ENCODE results near the gene MECR.
"Not testable (repeated sequence)": the region's sequence is repeated elsewhere in the genome, so short reads cannot be mapped to it uniquely, and the experiment has no call there.

Gene MECR

DNA sequence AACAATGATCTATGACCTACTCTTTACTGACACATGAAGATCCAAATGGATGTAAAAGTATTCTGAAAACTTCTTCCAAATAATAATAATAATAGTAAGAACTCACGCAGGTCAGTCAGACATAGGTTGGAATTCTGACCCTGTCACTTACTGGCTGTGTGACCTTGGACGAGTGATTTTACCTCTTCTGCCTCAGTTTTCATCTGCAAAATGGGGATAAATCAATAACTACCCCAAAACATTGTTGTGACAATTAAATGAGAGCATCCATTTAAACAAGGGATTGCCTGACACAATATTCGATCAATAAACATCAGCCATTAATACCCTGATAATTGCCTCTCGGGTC is 556 bp downstream of the MECR start:
- H3K9ac ChIP-seq (ENCODE audit: low read depth, low read length), result peak overlapping the region; percentile 87
- peak overlapping the region; percentile 87 for H3K4me3 ChIP-seq (ENCODE audit: low read length)
- no peaks in the 10 kb centered on the region for H3K27me3 ChIP-seq (ENCODE audit: control insufficient read depth, insufficient read depth, low read length)
- H3K36me3 ChIP-seq (ENCODE audit: insufficient read depth, low read length), result no peaks in the 10 kb centered on the region
- peak overlapping the region; percentile 95 for H3K4me2 ChIP-seq (ENCODE audit: low read length)
- no peaks in the 10 kb centered on the region for H3K9me3 ChIP-seq (replicated peaks; ENCODE audit: low read length)
- H3K4me1 ChIP-seq (ENCODE audit: control insufficient read depth, insufficient read depth, low read length), result peaks cover 15% of the 10 kb centered on the region

GRCh38 chr1:29227511-29227910 is 3.2 kb downstream of the MECR start:
- Histone ChIP-seq H3K36me3 (ENCODE audit: insufficient read depth, low read length) (no peaks in the 10 kb centered on the region), H3K9ac (ENCODE audit: low read depth, low read length) (no peak overlapping the region), H3K9me3 (replicated peaks; ENCODE audit: low read length) (no peaks in the 10 kb centered on the region), H3K27me3 (ENCODE audit: control insufficient read depth, insufficient read depth, low read length) (no peaks in the 10 kb centered on the region), H3K4me3 (ENCODE audit: low read length) (no peak overlapping the region), H3K4me2 (ENCODE audit: low read length) (no peak overlapping the region), H3K4me1 (ENCODE audit: control insufficient read depth, insufficient read depth, low read length) (peaks cover 10% of the 10 kb centered on the region)

DNA sequence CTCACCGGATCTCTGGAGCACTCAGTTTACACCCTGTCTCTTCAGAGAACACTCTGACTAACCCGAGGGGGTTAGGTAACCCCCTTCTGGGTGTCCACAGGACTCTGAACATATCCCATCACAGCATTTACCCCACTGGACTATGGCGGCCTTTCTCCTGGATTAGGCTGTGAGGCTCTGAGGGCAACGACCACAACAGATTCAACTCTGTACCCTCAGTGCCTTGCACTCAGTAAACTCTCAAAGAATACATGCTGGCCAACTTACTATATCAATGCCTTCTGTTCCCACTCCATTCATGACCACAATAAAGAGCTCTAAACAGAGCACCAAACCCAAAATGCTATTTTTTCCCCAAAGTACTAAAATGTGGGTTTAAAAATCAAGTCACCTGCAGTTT is 5.4 kb downstream of the MECR start:
- no peaks in the 10 kb centered on the region for H3K36me3 ChIP-seq (ENCODE audit: insufficient read depth, low read length)
- no peaks in the 10 kb centered on the region for H3K27me3 ChIP-seq (ENCODE audit: control insufficient read depth, insufficient read depth, low read length)
- H3K4me2 ChIP-seq (ENCODE audit: low read length), result no peak overlapping the region
- peaks cover 6% of the 10 kb centered on the region for H3K4me1 ChIP-seq (ENCODE audit: control insufficient read depth, insufficient read depth, low read length)
- H3K9me3 ChIP-seq (replicated peaks; ENCODE audit: low read length), result no peaks in the 10 kb centered on the region
- H3K9ac ChIP-seq (ENCODE audit: low read depth, low read length), result no peak overlapping the region
- H3K4me3 ChIP-seq (ENCODE audit: low read length), result no peak overlapping the region

DNA sequence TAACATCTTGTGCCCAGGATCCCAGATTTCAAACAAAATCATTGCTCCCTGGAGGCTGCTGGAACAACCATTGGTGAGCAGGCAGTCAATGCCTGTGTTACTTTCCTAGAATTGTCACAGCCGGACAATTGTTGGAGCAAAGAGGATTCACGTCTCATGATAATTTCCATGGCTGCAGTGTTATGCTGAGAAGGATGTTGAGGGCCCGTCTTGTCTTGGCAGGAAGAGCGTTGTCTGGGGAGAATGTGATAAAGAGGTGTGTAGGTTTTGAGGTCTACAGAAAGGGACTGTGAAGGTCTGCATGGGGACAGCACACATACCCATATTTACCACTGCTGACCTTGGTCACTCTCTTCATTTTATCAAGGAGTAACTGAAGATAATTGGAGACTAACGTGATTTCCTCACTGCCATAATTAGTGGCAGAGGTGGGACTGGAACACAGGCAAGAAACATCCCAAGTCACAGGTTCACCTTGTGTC is 6.3 kb downstream of the MECR start:
- H3K27me3 ChIP-seq (ENCODE audit: control insufficient read depth, insufficient read depth, low read length), result no peaks in the 10 kb centered on the region
- no peaks in the 10 kb centered on the region for H3K9me3 ChIP-seq (replicated peaks; ENCODE audit: low read length)
- peaks cover 1% of the 10 kb centered on the region for H3K36me3 ChIP-seq (ENCODE audit: insufficient read depth, low read length)
- H3K4me3 ChIP-seq (ENCODE audit: low read length), result no peak overlapping the region
- H3K9ac ChIP-seq (ENCODE audit: low read depth, low read length), result no peak overlapping the region
- no peak overlapping the region for H3K4me2 ChIP-seq (ENCODE audit: low read length)
- H3K4me1 ChIP-seq (ENCODE audit: control insufficient read depth, insufficient read depth, low read length), result no peaks in the 10 kb centered on the region

DNA sequence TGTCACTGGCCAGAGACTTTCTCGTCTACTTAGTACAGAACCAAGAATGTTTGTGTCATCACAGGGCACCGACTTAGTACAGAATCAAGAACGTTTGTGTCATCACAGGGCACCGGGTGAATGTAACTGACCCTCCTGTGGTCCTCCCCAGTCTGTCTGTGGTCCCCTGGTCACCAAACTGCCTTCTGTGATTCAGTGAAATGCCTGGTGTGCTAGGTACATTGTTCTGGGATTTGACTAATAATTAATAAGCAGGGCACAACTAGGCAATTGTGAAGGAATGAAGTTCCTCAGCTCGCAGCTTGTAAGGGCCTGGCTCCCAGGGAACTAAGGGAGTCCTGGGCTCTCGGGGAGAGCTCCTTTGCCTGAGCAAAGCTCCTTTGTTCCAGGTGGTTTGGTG is 7.2 kb downstream of the MECR start:
- Histone ChIP-seq H3K36me3 (ENCODE audit: insufficient read depth, low read length) (peaks cover 3% of the 10 kb centered on the region), H3K27me3 (ENCODE audit: control insufficient read depth, insufficient read depth, low read length) (no peaks in the 10 kb centered on the region), H3K4me3 (ENCODE audit: low read length) (no peak overlapping the region), H3K4me1 (ENCODE audit: control insufficient read depth, insufficient read depth, low read length) (no peaks in the 10 kb centered on the region), H3K4me2 (ENCODE audit: low read length) (no peak overlapping the region), H3K9me3 (replicated peaks; ENCODE audit: low read length) (no peaks in the 10 kb centered on the region), H3K9ac (ENCODE audit: low read depth, low read length) (no peak overlapping the region)

DNA sequence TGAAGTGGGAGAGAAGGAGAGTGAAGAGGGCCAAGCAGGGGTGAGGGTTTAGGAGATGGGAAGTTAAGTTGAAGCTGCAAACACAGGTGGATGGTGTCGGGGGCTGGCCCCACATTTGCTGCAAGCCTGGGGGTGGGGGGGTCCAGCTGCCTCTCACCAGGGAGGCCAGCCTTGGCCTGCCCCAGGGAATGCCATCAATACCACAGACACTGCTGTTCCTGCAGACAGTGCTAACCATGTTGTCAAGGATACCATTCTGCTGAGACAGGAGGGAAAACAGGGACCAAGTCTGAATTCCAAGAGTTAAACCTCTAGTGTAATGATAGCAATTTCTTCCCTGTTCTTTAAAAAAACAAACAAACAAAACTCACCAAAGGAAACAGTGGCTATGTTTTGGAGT is 8.0 kb downstream of the MECR start:
- no peak overlapping the region for H3K4me3 ChIP-seq (ENCODE audit: low read length)
- peaks cover 3% of the 10 kb centered on the region for H3K36me3 ChIP-seq (ENCODE audit: insufficient read depth, low read length)
- H3K9me3 ChIP-seq (replicated peaks; ENCODE audit: low read length), result no peaks in the 10 kb centered on the region

GRCh38 chr1:29222260-29222659 is 8.5 kb downstream of the MECR start:
- not testable (repeated sequence) for H3K4me1 ChIP-seq (ENCODE audit: control insufficient read depth, insufficient read depth, low read length); H3K4me3 ChIP-seq (ENCODE audit: low read length); H3K9me3 ChIP-seq (replicated peaks; ENCODE audit: low read length); H3K4me2 ChIP-seq (ENCODE audit: low read length); H3K36me3 ChIP-seq (ENCODE audit: insufficient read depth, low read length); H3K9ac ChIP-seq (ENCODE audit: low read depth, low read length); H3K27me3 ChIP-seq (ENCODE audit: control insufficient read depth, insufficient read depth, low read length)

More for the DNA sequence above, 8.0 kb downstream of the MECR start:
- no peak overlapping the region for H3K9ac ChIP-seq (ENCODE audit: low read depth, low read length)
- H3K4me2 ChIP-seq (ENCODE audit: low read length), result no peak overlapping the region
- H3K27me3 ChIP-seq (ENCODE audit: control insufficient read depth, insufficient read depth, low read length), result no peaks in the 10 kb centered on the region
- H3K4me1 ChIP-seq (ENCODE audit: control insufficient read depth, insufficient read depth, low read length), result peaks cover 4% of the 10 kb centered on the region

GRCh38 chr1:29221296-29221695 is 9.4 kb downstream of the MECR start:
- no peaks in the 10 kb centered on the region for H3K9me3 ChIP-seq (replicated peaks; ENCODE audit: low read length)
- peaks cover 7% of the 10 kb centered on the region for H3K36me3 ChIP-seq (ENCODE audit: insufficient read depth, low read length)
- H3K4me1 ChIP-seq (ENCODE audit: control insufficient read depth, insufficient read depth, low read length), result peaks cover 4% of the 10 kb centered on the region

DNA sequence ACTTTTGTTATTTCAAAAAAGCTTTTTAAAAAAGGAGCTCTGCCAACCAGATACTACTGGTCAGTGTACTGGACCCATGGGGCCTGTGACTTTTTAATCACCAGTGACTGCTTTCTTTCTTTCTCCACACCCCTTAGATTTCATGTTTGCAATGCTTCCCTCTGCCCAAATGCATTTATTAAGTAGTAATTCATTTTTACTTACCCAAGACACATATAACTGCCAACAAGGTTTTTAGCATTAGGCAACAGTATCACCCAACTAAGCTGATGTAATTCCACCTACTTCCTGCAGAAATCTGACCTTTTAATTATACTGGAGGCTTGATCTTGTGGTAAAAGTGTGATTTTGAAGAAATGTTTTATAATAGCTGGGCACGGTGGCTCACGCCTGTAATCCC is 12.5 kb downstream of the MECR start:
- no peak overlapping the region for H3K4me2 ChIP-seq (ENCODE audit: low read length)
- H3K36me3 ChIP-seq (ENCODE audit: insufficient read depth, low read length), result peaks cover 21% of the 10 kb centered on the region
- no peak overlapping the region for H3K4me3 ChIP-seq (ENCODE audit: low read length)
- H3K4me1 ChIP-seq (ENCODE audit: control insufficient read depth, insufficient read depth, low read length), result peaks cover 4% of the 10 kb centered on the region
- H3K9me3 ChIP-seq (replicated peaks; ENCODE audit: low read length), result no peaks in the 10 kb centered on the region
- H3K9ac ChIP-seq (ENCODE audit: low read depth, low read length), result no peak overlapping the region
- H3K27me3 ChIP-seq (ENCODE audit: control insufficient read depth, insufficient read depth, low read length), result no peaks in the 10 kb centered on the region

More at GRCh38 chr1:29221296-29221695, 9.4 kb downstream of the MECR start:
- no peak overlapping the region for H3K4me3 ChIP-seq (ENCODE audit: low read length)
- H3K27me3 ChIP-seq (ENCODE audit: control insufficient read depth, insufficient read depth, low read length), result no peaks in the 10 kb centered on the region
- no peak overlapping the region for H3K4me2 ChIP-seq (ENCODE audit: low read length)
- H3K9ac ChIP-seq (ENCODE audit: low read depth, low read length), result no peak overlapping the region

DNA sequence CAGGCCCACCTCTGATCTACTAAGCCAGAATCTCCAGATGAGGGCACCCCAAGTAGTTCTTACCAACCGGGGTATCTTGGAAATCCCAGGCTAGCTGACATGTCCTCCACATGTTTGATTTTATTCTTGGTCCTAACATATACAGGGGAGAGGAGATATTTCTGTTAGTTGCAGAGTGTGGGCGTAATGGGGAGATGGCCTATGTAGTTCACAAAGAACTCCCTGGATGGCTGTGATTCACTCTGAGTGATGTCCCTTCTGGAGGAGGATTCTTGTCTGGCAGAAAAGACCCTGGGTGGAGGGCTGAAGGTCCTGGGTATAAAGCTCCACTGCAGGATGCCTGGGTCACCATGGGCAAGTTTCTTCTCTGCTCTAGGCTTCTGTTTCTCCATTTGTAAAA is 13.1 kb downstream of the MECR start:
- H3K4me2 ChIP-seq (ENCODE audit: low read length), result no peak overlapping the region
- no peak overlapping the region for H3K4me3 ChIP-seq (ENCODE audit: low read length)
- H3K9ac ChIP-seq (ENCODE audit: low read depth, low read length), result no peak overlapping the region
- no peaks in the 10 kb centered on the region for H3K9me3 ChIP-seq (replicated peaks; ENCODE audit: low read length)
- no peaks in the 10 kb centered on the region for H3K27me3 ChIP-seq (ENCODE audit: control insufficient read depth, insufficient read depth, low read length)
- peaks cover 23% of the 10 kb centered on the region for H3K36me3 ChIP-seq (ENCODE audit: insufficient read depth, low read length)
- H3K4me1 ChIP-seq (ENCODE audit: control insufficient read depth, insufficient read depth, low read length), result peaks cover 4% of the 10 kb centered on the region

- no peaks in the 10 kb centered on the region for H3K9me3 ChIP-seq (replicated peaks; ENCODE audit: low read length)
- H3K4me3 ChIP-seq (ENCODE audit: low read length), result no peak overlapping the region
- H3K27me3 ChIP-seq (ENCODE audit: control insufficient read depth, insufficient read depth, low read length), result no peaks in the 10 kb centered on the region
- H3K4me1 ChIP-seq (ENCODE audit: control insufficient read depth, insufficient read depth, low read length), result peaks cover 16% of the 10 kb centered on the region
- H3K36me3 ChIP-seq (ENCODE audit: insufficient read depth, low read length), result peaks cover 30% of the 10 kb centered on the region
- no peak overlapping the region for H3K4me2 ChIP-seq (ENCODE audit: low read length)
- no peak overlapping the region for H3K9ac ChIP-seq (ENCODE audit: low read depth, low read length)
These were observed 17.7 kb downstream of the MECR start for GRCh38 chr1:29213055-29213454.

DNA sequence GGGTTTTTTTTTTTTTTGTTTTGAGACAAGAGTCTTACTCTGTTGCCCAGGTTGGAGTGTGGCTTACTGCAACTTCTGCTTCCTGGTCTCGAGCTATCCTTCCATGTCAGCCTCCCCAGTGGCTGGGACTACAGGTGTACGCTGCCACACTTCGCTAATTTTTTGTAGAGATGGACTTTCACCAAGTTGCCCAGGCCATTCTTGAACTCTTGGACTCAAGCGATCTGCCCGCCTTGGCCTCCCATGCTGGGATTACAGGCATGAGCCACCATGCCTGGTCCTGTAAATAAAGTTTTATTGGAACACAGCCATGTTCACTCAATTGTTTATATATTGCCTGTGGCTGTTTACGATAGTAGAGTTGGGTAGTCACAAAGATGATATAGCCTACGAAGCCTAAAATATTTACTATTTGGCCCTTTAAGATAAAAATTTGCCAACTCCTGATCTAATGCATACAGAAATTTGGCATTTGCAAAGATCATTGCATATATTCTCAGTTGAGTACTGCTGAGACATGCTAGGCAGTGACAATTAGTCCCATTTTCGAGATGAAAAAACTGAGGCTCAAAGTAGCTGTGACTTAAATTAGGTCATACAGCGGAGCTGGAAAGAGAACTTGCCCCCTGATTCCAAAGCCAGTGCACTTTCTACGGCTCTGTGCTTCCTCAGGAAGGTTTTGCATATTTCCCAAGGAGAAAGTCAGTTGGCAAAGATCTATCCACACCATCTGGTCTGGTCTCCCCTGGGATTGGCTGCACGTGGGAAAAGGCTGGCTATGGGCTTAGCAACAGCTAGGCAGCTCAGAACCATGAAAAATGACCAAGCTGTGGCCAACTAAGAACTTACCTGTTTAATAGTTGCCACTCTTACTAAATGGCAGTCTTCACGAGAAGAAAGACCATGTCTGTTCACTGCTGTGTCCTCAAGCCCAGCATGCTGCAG is 19.4 kb downstream of the MECR start:
- Histone ChIP-seq H3K36me3 (ENCODE audit: insufficient read depth, low read length) (peaks cover 28% of the 10 kb centered on the region), H3K4me1 (ENCODE audit: control insufficient read depth, insufficient read depth, low read length) (peaks cover 12% of the 10 kb centered on the region), H3K9me3 (replicated peaks; ENCODE audit: low read length) (no peaks in the 10 kb centered on the region), H3K4me2 (ENCODE audit: low read length) (no peak overlapping the region), H3K27me3 (ENCODE audit: control insufficient read depth, insufficient read depth, low read length) (no peaks in the 10 kb centered on the region), H3K9ac (ENCODE audit: low read depth, low read length) (no peak overlapping the region), H3K4me3 (ENCODE audit: low read length) (no peak overlapping the region)

Data from skeletal muscle satellite cell (primary cell).